ENCODE measurements around the gene UBE2D4.

GRCh38 chr7:43904533-43905208 lies 21.6 kb upstream of the UBE2D4 start:
- TF ChIP-seq POLR2AphosphoS5 (IDR thresholded peaks at IDR 0.05; ENCODE audit: low read depth, low read length) (no peak), TAF1 (IDR thresholded peaks at IDR 0.05; ENCODE audit: borderline replicate concordance, insufficient read depth, low read length) (no peak), SIN3A (IDR thresholded peaks at IDR 0.05; ENCODE audit: borderline replicate concordance, insufficient read depth, low read length) (no peak), REST (IDR thresholded peaks at IDR 0.05; ENCODE audit: insufficient read depth in 1 of 2, low read depth in 2 of 2, low read length in 2 of 2) (no peak), FOXP2 (optimal IDR thresholded peaks at IDR 0.05; ENCODE audit: borderline replicate concordance, extremely low read depth, extremely low read length, insufficient read depth) (no peak)
